ENCODE measurements around the gene GUCA1A. TPM values are rescaled to one million over a fixed set of nuclear protein-coding genes. Genes with fewer than 3 reads are reported as not detected.

The GUCA1A gene
- total RNA-seq, 6 experiments from 2014 or later: not detected

DNA sequence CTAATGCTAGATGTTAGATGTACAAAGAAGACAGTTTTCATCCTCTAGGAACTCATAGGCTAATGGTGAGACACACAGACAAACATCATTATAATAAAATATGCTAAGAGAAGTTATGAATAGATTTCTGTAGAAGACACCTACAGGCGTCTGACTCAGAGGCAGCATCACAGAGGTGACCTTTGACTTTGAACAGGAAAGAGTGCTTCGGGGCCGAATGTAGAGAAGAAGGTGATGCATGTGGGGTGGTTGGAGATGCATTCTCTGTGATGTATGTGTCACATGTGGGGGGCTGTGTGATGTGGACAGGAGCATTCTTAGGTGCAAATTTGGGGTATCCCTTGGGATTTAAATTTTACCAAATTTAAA lies 6.8 kb downstream of the GUCA1A start:
- Histone ChIP-seq H3K27ac (no peak overlapping the region), H3K36me3 (no peaks in the 10 kb centered on the region), H3K27me3 (no peaks in the 10 kb centered on the region), H3K4me1 (no peaks in the 10 kb centered on the region), H3K9me3 (no peaks in the 10 kb centered on the region), H3K4me3 (no peak overlapping the region)
- ATAC-seq: no peak
- intact Hi-C loops (cut with DNase I): no loop called here
- WGBS (ENCODE audit: insufficient coverage, low coverage, low lambda C conversion rate, missing lambda C conversion rate): 50% methylated on average over 3 of the region's 3 CpGs
- no peak for DNase-seq
- TF ChIP-seq, protein P1, sequence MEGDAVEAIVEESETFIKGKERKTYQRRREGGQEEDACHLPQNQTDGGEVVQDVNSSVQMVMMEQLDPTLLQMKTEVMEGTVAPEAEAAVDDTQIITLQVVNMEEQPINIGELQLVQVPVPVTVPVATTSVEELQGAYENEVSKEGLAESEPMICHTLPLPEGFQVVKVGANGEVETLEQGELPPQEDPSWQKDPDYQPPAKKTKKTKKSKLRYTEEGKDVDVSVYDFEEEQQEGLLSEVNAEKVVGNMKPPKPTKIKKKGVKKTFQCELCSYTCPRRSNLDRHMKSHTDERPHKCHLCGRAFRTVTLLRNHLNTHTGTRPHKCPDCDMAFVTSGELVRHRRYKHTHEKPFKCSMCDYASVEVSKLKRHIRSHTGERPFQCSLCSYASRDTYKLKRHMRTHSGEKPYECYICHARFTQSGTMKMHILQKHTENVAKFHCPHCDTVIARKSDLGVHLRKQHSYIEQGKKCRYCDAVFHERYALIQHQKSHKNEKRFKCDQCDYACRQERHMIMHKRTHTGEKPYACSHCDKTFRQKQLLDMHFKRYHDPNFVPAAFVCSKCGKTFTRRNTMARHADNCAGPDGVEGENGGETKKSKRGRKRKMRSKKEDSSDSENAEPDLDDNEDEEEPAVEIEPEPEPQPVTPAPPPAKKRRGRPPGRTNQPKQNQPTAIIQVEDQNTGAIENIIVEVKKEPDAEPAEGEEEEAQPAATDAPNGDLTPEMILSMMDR (IDR thresholded peaks at IDR 0.05): no peak
- no peak for TF ChIP-seq POLR2A (IDR thresholded peaks at IDR 0.05)

DNA sequence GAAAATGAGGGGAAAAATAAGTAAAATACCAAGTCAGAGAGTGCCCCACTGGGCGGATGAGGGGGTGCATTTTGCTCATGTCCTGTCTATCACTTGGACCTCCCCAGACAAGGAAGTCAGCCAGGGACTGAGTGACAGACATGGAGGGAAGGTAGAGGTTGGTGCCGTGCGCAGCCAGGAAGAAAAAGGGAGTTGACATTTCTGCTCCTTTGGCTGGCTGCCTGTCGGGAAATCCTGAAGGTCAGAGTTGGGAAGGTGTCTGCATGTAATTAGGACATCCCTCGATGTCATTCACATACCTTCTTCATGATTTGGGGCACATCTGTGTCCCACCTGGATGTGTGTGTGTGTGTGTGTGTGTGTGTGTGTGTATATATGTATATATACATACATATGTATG lies 8.9 kb downstream of the GUCA1A start:
- no peaks in the 10 kb centered on the region for H3K4me1 ChIP-seq
- no peaks in the 10 kb centered on the region for H3K27me3 ChIP-seq
- intact Hi-C loops (cut with DNase I): no loop called here
- ATAC-seq (no peak), DNase-seq (no peak)
- no peak for TF ChIP-seq POLR2A (IDR thresholded peaks at IDR 0.05)
- TF ChIP-seq, protein P1 (IDR thresholded peaks at IDR 0.05): no peak
- WGBS (ENCODE audit: insufficient coverage, low coverage, low lambda C conversion rate, missing lambda C conversion rate): 40% methylated on average over 1 of the region's 5 CpGs
- no peak overlapping the region for H3K27ac ChIP-seq
- H3K36me3 ChIP-seq: no peaks in the 10 kb centered on the region
- no peaks in the 10 kb centered on the region for H3K9me3 ChIP-seq
- H3K4me3 ChIP-seq: no peak overlapping the region

DNA sequence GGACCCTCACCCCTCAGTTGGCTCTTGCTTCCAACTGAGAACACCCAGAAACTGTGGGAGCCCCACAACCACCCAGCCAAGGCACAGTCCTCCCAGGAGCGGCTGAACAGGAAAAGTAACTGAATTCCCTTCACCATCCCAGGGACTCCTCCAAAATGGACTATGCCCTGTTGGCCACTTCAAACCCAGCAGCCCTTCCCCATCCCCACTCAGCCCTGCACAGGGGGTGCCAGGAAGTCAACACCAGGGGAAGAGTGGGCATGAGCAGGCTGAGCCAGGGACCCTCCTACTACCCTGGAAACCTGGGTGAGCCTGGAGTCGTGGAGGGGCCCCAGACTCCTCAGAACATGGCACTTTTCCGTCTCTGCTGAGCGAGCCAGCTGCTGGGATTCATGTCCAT lies 11.3 kb downstream of the GUCA1A start:
- no peak for DNase-seq
- no CpG with 5 or more reads among the region's 4 CpGs for WGBS (ENCODE audit: insufficient coverage, low coverage, low lambda C conversion rate, missing lambda C conversion rate)
- H3K27ac ChIP-seq: no peak overlapping the region
- peak in 1 of 4 donors; percentile 19 for ATAC-seq
- TF ChIP-seq, protein P1 (IDR thresholded peaks at IDR 0.05): no peak
- TF ChIP-seq POLR2A (IDR thresholded peaks at IDR 0.05): no peak
- no peaks in the 10 kb centered on the region for H3K4me1 ChIP-seq
- H3K36me3 ChIP-seq: no peaks in the 10 kb centered on the region
- intact Hi-C loops (cut with DNase I): no loop called here
- H3K9me3 ChIP-seq: no peaks in the 10 kb centered on the region
- H3K27me3 ChIP-seq: no peaks in the 10 kb centered on the region
- H3K4me3 ChIP-seq: no peak overlapping the region

DNA sequence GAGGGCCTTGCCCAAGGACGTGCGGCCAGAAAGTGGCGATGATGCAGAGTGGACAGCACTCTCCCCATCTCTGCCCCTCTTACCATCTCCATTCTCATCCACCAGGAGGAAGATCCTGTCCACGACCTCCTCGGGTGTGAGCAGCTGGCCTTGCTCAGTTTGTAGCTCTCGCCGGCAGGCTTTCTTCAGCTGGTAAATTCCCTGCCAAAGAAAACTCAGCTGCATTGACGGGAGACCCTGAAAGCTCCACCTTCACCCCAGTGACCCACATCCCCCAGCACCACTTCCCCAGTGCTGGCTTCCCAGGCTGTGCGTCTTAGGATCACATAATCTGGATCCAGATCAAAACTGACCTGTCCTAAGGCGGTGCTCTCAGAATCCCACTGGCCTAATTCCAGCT lies 12.4 kb downstream of the GUCA1A start:
- Histone ChIP-seq H3K27me3 (no peaks in the 10 kb centered on the region), H3K27ac (no peak overlapping the region), H3K9me3 (no peaks in the 10 kb centered on the region), H3K4me3 (no peak overlapping the region), H3K36me3 (no peaks in the 10 kb centered on the region), H3K4me1 (no peaks in the 10 kb centered on the region)
- no peak for TF ChIP-seq POLR2A (IDR thresholded peaks at IDR 0.05)
- TF ChIP-seq, protein P1 (IDR thresholded peaks at IDR 0.05): no peak
- intact Hi-C loops (cut with DNase I): no loop called here
- DNase-seq (no peak), ATAC-seq (no peak)
- WGBS (ENCODE audit: insufficient coverage, low coverage, low lambda C conversion rate, missing lambda C conversion rate): 66% methylated on average over 9 of the region's 10 CpGs

DNA sequence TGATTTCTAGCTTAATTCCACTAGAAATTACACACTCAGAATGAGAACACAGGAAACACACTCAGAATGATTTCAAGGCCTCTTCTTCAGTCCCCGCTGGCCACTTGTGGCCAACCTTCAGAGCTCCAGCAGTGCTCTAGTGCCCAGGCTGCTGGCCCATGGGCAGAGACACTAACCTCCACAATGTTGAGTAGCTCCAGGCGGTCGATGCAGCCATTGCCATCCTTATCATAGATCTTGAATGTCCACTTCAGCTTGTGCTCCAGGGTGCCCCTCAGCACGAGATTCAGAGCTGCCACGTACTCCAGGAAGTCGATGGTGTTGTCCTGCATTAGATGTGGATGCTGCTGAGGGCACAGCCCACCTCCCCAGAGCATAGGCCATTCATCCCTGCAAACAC lies 15.2 kb downstream of the GUCA1A start:
- TF ChIP-seq, protein P1 (IDR thresholded peaks at IDR 0.05): no peak
- TF ChIP-seq POLR2A (IDR thresholded peaks at IDR 0.05): no peak
- Histone ChIP-seq H3K4me3 (no peak overlapping the region), H3K9me3 (no peaks in the 10 kb centered on the region), H3K36me3 (no peaks in the 10 kb centered on the region), H3K27ac (no peak overlapping the region), H3K27me3 (no peaks in the 10 kb centered on the region), H3K4me1 (no peaks in the 10 kb centered on the region)
- no peak for ATAC-seq
- intact Hi-C loops (cut with DNase I): no loop called here
- DNase-seq: no peak
- no CpG with 5 or more reads among the region's 6 CpGs for WGBS (ENCODE audit: insufficient coverage, low coverage, low lambda C conversion rate, missing lambda C conversion rate)

Data from right lobe of liver (tissue), 6 donors.